Stimulated activated CD4-positive, alpha-beta T cell treated with anti-CD3 and anti-CD28 coated beads, Interleukin-15, amount 100 ng/mL, for 1 hour (primary cell): ENCODE data around the gene KRTAP4-2.
"Not testable (repeated sequence)": the region's sequence is repeated elsewhere in the genome, so short reads cannot be mapped to it uniquely, and the experiment has no call there.

Experiments
- DNase-seq, 2 donors: peaks; one replicate each; pipeline ENCODE4 v3.0.0-alpha.2; 2020; ENCODE audit warnings: low read depth in 1 of 2, low spot score in 1 of 2

Gene KRTAP4-2

DNA sequence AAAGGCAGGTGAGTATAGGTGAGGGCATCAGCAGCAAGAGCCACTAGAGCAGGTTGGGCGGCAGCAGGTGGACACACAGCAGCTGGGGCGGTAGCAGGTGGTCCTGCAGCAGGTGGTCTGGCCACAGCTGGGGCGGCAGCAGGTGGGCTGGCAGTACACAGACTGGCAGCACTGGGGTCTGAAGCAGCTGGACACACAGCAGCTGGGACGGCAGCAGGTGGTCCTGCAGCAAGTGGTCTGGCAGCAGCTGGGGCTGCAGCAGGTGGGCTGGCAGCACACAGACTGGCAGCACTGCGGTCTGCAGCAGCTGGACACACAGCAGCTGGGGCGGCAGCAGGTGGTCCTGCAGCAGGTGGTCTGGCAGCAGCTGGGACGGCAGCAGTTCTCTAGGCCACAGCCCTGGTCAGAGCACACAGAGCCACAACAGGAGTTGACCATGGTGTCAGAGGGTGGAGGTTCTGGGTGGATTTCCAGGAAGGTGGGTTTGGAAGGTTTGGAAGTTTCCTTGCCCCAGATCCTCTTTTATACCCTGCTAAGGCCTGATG is at the start of gene KRTAP4-2:
KRTAP4-2 (minus strand) TSS at position 495 of the 545 bp plus-strand sequence; CDS start at position 438, 57 bp downstream.
- no peak for DNase-seq

- not testable (repeated sequence) for DNase-seq
These were observed 48.6 kb upstream of the KRTAP4-2 start, which contains the start of gene KRTAP9-2 for GRCh38 chr17:41226598-41227095. Gene KRTAP9-2 (plus strand): TSS chr17:41226648. CDS start chr17:41226655, 7 bp downstream.

- DNase-seq: no peak
These were observed 48.0 kb upstream of the KRTAP4-2 start for GRCh38 chr17:41226051-41226450.

GRCh38 chr17:41223821-41224220 is 45.8 kb upstream of the KRTAP4-2 start:
- no peak for DNase-seq

DNA sequence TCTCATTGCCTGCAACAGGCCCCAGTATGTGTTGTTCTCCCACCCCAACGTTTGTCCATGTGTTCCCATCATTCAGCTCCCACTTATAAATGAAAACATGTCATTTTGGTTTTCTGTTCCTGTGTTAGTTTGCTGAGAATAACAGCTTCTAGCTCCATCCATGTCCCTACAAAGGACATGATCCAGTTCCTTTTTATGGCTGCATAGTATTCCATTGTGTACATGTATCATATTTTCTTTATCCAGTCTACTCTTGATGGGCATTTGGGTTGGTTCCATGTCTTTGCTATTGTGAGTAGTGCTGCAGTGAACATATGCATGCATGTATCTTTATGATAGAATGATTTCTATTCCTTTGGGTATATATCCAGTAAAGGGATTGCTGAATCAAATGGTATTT is 37.7 kb upstream of the KRTAP4-2 start:
- DNase-seq: no peak

DNA sequence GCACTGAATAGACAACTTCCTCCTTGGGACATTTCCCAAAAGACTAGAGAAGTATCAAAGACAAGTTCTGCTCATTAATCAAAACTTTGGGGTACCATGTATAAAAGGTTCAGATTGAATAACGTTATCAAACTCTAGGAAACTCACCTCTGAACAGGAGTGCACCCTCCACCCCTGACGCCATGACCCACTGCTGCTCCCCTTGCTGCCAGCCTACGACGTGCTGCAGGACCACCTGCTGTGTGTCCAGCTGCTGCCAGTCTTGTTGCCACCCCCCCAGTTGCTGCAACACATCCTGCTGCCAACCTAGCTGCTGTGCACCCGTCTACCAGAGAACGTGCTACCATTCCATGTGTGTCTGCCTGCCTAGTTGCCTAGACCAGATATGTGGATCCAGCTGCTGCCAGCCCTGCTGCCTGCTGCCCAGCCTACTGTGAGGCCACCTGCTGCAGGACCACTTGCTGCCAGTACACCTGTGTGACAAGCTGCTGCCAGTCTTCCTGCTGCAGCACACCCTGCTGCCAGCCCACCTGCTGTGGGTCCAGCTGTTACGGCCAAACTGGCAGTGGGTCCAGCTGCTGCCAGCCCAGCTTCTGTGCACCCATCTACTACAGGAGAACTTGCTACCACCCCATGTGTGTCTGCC is 34.6 kb upstream of the KRTAP4-2 start:
- no peak for DNase-seq

- DNase-seq: no peak
These were observed 33.9 kb upstream of the KRTAP4-2 start for GRCh38 chr17:41211845-41212466.

- no peak for DNase-seq
These were observed 21.5 kb upstream of the KRTAP4-2 start for GRCh38 chr17:41199421-41200078.

- no peak for DNase-seq
These were observed 18.0 kb upstream of the KRTAP4-2 start for GRCh38 chr17:41196068-41196467.

DNA sequence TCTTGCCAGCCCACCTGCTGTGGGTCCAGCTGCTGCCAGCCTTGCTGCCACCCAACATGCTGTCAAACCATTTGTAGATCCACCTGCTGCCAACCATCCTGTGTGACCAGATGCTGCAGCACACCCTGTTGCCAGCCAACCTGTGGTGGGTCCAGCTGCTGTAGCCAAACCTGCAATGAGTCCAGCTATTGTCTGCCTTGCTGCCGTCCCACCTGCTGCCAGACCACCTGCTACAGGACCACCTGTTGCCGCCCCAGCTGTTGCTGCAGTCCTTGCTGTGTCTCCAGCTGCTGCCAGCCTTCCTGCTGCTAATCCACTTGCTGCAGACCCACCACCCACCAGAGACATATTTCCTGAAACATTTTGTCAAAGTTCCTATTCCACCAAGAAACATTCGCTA is 12.3 kb upstream of the KRTAP4-2 start:
- no peak for DNase-seq

GRCh38 chr17:41189837-41190318 is 11.9 kb upstream of the KRTAP4-2 start, which contains the start of gene KRTAP9-1:
Gene KRTAP9-1 (plus strand): TSS chr17:41189887. CDS start chr17:41189887, 0 bp downstream.
- DNase-seq: not testable (repeated sequence)

- DNase-seq: no peak
These were observed 8.9 kb upstream of the KRTAP4-2 start for GRCh38 chr17:41186872-41187271.

- DNase-seq: no peak
These were observed 7.0 kb upstream of the KRTAP4-2 start for GRCh38 chr17:41185001-41185400.

GRCh38 chr17:41184480-41184961 is 6.5 kb upstream of the KRTAP4-2 start, which contains the start of gene KRTAP4-1:
Gene KRTAP4-1 (minus strand): TSS chr17:41184911. CDS start chr17:41184854, 57 bp downstream.
- DNase-seq: no peak

DNA sequence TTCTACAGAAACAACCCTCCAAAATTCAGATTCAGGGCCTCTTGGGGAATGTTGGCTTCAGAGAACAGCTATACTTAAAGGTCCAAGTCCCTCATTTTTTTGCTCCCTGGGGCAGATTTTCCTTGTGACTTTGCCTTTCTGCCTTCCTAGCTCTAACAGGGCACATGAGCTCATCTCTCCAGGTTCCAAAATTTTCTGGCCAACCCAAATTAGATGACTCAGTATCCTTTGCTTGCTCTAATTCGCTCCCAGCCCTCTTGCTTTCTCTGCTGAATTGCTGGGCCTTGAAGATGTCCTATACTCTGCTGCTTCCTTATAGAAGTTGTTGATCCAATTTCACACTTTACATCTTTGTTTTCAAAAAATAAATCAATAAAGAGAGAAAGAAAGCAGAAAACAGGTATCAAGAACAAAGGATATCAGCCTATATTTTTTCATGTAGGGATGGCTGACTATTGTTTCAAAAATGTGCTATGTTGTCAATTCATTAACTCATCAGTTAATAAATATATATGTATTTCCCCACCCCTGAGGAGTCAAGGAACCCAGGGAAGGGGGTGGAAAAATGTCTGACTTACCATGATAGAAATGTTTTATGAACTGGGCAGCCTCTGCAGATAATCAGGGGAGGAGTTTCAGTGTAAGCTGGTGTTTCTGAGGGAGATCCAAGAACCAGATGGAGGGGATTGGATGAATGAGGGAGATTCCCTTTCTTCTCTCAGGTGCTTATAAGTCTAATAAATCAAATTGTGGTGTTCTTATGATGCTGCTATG is 1.0 kb upstream of the KRTAP4-2 start:
- no peak for DNase-seq

GRCh38 chr17:41178341-41178740 is 320 bp upstream of the KRTAP4-2 start:
- no peak for DNase-seq

DNA sequence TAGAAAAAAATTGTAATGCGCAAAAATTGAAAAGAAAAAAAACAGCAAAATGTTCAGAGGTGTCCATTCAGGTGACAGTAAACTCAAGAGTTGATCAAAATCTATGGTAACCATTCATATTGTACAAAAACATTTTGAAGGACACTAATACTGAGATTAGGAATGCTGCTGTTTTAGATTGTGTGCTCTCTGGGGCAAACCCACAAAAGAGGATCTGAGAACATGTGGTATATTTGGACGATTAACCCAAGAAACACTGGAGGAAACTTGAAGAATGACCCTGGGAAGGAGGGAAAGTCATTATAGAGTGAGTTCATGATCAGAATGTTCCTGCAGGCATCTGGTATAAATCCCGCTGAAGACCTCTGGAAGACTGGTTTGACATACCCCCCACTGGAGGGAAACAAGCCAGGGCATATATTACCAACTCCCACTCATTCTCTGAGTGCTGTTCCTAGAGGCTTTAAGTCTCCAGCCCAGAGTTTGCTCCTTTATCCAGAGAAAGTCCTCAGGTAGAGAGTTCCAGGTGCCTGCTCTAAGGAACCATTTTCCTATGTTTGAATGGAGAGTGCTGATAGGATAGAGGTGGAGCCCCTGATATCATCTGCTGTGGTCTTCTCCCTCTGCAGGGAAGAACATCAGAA is 1.2 kb downstream of the KRTAP4-2 start:
- no peak for DNase-seq

- no peak for DNase-seq
These were observed 6.1 kb downstream of the KRTAP4-2 start for GRCh38 chr17:41171886-41172285.

DNA sequence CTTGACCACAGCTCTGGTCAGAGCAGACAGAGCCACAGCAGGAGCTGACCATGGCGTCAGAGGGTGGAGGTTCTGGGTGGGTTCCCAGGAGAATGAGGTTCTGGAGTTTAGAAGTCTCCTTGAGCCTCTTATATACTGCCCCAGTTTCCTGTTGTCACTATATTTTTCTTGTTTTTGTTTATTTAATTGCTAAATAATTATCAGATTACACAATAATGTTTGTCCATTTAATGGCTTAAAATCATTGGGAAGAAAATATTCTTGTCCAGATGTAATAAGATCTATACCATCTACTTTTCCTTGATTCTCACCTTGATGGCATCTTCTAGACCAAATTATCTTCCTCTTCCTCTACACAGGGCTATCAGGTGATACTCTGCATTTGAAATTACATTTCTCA is 9.9 kb downstream of the KRTAP4-2 start, which contains the start of gene KRTAP4-3:
KRTAP4-3 (minus strand) TSS at position 101 of the 400 bp plus-strand sequence; CDS start at position 52, 49 bp downstream.
- DNase-seq: no peak

GRCh38 chr17:41167561-41167960 is 10.5 kb downstream of the KRTAP4-2 start:
- DNase-seq: no peak
